NCI-H128 (cell line): ENCODE data around the gene RAB35.

Source experiments
- DNase-seq: peaks from one replicate; lab custom pipeline; 2025; ENCODE audit not compliant: unreplicated experiment; lab: John Stamatoyannopoulos, UW

RAB35 gene

GRCh38 chr12:120116441-120116791 lies at the start of gene RAB35:
Gene RAB35 (minus strand): TSS chr12:120116753. CDS start chr12:120116650, 103 bp downstream.
- DNase-seq: no peak

DNA sequence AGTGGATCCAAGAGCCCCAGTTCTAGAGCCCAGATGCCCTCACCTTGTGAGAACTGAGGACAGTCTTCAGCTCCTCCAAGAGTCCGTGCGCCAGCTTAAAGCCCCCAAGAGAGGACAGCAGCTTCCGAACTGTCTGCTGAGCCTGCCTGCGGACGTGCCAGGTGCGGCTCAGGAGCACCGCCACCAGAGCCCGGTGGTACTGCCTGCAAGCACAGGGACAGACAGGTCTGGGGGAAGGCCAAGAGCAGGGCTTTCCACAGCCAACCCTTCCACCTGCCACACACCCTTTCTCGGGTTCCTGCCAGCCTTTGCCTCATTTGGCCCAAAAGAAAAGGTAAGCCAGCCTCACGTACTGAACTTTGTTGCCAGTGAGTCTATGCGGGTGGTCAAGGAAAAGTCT lies 47.7 kb upstream of the RAB35 start:
- no peak for DNase-seq

DNA sequence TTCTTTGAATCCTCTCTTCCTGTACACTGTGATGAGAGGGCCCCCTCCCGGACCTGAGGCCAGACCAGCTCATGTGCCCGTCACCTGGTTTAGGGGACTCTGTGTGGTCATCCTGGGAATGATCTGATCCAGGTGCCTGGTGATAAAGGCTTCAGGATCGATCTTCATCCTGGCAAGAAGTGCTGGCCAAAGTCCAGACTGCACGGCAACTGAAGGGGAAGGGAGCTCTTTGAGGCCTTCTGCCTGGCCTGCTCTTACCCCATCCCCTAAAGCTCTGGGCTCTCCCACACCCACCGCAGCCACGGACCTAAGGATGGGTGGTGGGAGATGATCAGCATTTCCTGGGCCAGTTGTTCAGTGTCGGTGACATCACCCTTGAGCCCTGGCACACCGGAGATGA lies 46.2 kb upstream of the RAB35 start:
- DNase-seq: no peak

DNA sequence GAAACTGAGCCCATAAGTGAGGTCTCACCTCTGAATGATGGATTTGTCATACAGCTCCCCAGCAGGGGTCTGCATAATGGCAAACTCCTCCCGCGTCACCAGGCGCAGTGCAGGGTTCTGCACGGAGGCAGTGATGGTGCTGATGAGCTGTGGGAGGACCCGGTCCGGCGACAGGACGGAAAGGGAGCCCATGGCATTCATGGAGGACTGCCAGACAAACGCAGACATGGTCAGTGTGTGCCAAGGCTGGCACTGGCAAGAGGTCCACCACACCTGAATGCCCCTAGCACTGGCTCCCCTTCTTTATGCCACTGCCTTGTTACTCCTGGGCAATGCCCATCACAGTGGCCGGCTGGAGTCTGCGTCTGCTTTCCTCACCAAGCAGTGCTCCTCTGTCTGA lies 45.3 kb upstream of the RAB35 start:
- no peak for DNase-seq

DNA sequence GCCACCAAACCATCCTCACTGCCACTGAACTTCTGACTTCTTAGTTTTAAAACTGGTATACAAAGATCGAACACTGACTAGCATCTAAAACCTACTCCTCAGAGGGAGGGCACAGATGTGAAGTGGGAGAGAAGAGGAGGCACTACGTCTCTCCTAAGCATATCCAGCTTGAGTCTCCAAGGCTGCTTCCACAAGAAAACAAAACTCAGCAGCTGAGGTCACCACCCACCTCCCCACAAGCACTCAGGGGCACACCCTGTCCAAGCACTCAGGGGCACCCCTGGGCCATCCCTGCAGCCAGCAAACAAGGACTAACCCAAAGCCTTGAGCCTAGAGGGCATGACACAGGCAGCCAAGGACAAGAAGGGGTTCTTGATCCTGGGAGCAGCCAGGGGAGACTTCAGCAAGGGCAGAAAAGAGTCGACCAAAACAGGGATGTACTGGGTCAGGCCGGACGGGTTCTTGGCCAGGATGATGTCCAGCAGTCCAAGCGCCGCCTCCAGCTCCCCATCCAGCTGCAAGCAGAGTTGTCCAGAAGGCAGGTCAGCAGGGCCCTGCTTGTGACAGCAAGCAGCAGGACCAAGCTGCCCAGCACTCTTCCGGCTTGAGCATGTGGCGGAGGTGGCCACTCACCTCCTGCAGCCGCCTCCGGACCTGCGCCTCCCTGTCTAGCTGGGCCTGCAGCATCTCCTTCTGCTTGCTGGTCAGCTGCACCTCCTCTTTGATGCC lies 43.1 kb upstream of the RAB35 start:
- DNase-seq: no peak

GRCh38 chr12:120158351-120158750 lies 41.8 kb upstream of the RAB35 start:
- DNase-seq: no peak

- DNase-seq: no peak
These were observed 41.1 kb upstream of the RAB35 start for GRCh38 chr12:120157678-120158077.

GRCh38 chr12:120156315-120157259 lies 40.0 kb upstream of the RAB35 start:
- no peak for DNase-seq

DNA sequence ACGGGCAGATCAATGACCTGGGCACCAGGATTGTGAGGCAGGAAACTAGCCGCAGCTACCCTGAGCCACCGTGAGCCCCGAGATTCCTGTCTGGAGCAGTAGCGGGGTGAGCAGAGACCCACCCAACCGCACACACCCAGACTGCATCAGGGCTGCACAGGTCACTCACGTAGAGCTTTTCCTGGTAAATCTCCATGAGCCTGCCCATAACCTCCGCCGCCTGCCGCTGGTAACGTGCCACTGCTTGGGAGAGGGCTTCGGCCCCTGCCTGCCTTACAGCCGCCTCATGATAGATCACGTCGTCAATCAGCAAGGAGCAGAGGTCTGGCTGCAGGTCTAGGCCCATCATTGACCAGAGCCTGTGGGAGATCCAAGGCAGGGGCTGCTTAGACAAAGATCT lies 38.5 kb upstream of the RAB35 start:
- DNase-seq: no peak

DNA sequence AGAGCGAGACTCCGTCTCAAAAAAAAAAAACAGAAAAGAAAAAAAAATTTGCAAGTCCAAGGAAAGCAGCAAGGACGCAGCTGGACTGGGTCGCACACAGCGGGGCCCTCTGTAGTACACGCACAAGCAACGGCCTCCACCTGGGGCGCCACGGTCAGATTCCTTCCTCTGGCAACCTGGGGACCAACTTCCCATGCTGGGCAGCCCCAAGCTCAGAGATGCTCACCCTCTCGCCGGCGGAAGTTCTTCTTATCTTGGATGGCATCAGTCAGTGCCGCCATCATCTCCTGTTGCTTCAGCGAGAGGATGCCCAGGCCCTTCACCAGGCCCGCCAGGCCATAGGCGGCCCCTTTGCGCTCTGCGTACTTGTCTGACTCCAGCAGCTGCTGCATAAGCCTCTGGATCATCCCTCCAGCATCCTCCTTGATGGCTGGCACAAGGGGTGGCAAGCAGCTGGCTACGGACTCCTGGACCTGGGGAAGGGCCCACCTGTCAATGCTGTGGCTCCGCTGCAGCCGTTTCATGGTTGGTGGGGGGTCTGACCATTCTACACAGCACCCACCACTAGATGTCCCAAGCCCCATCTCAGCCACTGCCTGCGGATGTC lies 34.5 kb upstream of the RAB35 start:
- DNase-seq: no peak

GRCh38 chr12:120148011-120148410 lies 31.5 kb upstream of the RAB35 start:
- DNase-seq: no peak

DNA sequence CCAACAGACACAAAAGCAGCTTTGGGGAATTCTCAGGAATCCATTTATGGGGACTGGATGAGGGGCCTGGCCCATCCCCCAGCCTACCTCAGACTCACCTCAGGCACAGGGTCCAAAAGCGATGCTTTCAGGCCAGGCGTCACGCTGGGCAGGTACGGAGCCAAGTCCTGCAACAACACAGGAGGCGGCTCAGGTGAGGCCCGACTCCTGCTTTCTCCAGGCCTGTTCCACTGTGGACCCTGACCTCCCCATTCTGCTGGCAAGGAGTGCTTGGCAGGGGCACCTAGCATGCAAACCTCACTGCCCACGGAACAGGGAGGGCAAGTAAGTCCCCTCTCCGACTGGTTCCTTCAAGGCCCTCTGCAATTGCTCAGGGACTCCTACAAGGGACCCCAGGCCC lies 28.6 kb upstream of the RAB35 start:
- DNase-seq: no peak

GRCh38 chr12:120144215-120144614 lies 27.7 kb upstream of the RAB35 start:
- no peak for DNase-seq

- DNase-seq: no peak
These were observed 25.8 kb upstream of the RAB35 start for GRCh38 chr12:120142231-120142877.

DNA sequence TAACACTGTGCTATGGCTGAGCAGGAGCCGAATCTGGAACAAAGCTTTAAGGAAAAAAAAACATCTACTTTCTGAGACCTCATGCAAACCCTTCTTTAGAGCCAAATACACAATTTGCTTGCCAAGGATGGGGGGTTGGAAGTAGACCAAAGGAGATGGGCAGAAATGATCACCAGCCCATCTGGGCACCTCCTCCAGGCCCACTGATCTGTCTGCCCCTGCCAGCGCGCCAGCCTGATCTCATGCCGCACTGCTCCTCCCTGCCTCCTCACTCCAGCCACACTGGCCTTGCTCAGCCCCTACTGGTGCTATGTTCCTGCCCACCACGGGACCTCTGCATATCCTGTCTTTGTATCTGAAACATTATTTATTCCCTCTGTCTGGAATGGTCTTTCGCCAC lies 24.8 kb upstream of the RAB35 start:
- DNase-seq: no peak

DNA sequence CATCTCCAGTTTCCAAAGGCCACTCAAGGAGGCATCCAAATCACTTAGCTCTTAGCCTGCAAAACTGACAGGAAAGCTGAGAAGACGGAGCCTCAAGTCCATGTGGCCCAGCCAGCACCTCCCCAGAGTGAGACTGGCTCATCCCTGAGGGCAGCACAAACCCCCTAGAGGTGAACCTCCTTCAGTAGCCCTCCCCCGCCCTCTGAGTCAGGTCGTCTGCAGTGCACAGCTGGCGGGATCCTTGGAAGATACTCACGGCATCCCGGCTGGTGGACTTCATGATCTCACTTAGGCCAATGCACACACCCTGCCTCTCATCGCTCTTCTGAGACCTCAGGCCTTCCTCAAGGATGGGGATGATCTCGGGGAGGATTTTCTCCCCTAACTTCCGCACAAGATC lies 24.1 kb upstream of the RAB35 start:
- DNase-seq: no peak

DNA sequence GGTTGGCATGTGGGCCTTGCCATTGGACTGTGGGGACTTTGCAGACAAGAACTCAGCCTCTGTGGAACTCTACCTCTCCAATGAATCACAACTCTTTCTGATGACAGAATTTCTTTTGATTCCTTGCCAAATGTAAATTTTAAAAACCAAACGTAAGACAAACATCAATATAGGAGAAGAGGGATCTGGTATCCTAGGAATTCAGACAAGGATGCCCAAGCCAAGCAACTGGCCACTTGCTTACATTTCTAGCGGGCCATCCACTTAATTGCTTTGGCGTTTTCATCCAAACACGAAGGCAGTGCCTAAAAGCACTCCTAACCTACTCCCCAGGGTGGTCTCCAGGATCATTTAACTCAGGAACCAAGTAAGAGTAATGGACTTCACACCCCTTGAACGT lies 23.4 kb upstream of the RAB35 start:
- no peak for DNase-seq

DNA sequence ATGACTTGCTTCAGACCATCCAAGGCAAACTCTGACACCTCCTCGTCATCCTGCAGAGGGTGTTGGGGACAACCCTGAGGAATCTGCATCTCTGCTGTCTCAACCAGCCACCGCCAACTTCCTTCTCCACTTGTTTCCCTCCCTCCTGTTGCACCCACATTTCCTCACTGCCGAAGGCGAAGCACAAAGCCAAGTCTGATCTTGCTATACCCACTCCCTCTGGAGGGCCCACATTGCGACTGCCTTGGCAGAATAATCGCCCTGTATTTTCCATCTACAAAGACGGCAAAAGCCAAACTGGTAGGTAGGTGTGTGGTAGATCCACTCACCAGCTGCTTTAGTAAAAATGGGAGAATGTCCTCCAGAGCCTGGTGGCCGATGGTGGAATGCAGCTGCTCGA lies 21.8 kb upstream of the RAB35 start:
- no peak for DNase-seq

- no peak for DNase-seq
These were observed 21.3 kb upstream of the RAB35 start for GRCh38 chr12:120137833-120138232.

GRCh38 chr12:120136093-120136770 lies 19.7 kb upstream of the RAB35 start:
- DNase-seq: no peak
